PC-3 (cell line): Measurements from ENCODE around the gene C4orf50.

Experiments used
- CTCF ChIP-seq: fragments of 300-600 bp; sonication (generic); conservative IDR thresholded peaks from 2 replicates; pipeline ENCODE4 v1.5.1; 2017; ENCODE audit warnings: antibody characterized with exemption, low read depth, mild to moderate bottlenecking, low read length
- EZH2 ChIP-seq: fragments of 300-600 bp; sonication (generic); IDR thresholded peaks from one replicate; pipeline ENCODE4 v1.6.1; 2017; ENCODE audit warnings: antibody characterized with exemption, mild to moderate bottlenecking, low read length; ENCODE audit not compliant: unreplicated experiment

- no peak for TF ChIP-seq CTCF
- TF ChIP-seq EZH2: no peak
Measured at GRCh38 chr4:5927747-5928146, 90.5 kb downstream of the C4orf50 start.
